ENCODE measurements around the gene IQCN. TPM values are rescaled to one million over a fixed set of nuclear protein-coding genes. Genes with fewer than 3 reads are reported as not detected.

Gene IQCN
- total and polyA plus RNA-seq, 7 donors: 1.2 to 5.8 (median 3.4) TPM

- DNase-seq: no peak
- Histone ChIP-seq H3K36me3 (no peaks in the 10 kb centered on the region), H3K4me1 (peaks cover 0 to 61% (median 56%) of the 10 kb centered on the region in 4 donors), H3K4me3 (no peak overlapping the region), H3K27me3 (no peaks in the 10 kb centered on the region), H3K9me3 (no peaks in the 10 kb centered on the region), H3K27ac (peak overlapping the region; percentile 69 to 97 (median 82))
- TF ChIP-seq POLR2AphosphoS5 (IDR thresholded peaks at IDR 0.05): no peak
- TF ChIP-seq EP300 (IDR thresholded peaks at IDR 0.05): no peak
- TF ChIP-seq CTCF (IDR thresholded peaks at IDR 0.05): no peak
- no peak for TF ChIP-seq POLR2A (IDR thresholded peaks at IDR 0.05)
- intact Hi-C loops (cut with DNase I): no loop called here
- 36 to 79% methylated on average over 4 of the region's 4 CpGs for WGBS, 2 donors
Observed at GRCh38 chr19:18301718-18302111, 27.5 kb upstream of the IQCN start.

- peaks cover 0 to 55% (median 51%) of the 10 kb centered on the region in 4 donors for H3K4me1 ChIP-seq
- H3K9me3 ChIP-seq: no peaks in the 10 kb centered on the region
- no peaks in the 10 kb centered on the region for H3K27me3 ChIP-seq
- no peak overlapping the region for H3K4me3 ChIP-seq
- peak; percentile 88 for DNase-seq
- 42 to 66% methylated on average over 18 of the region's 18 CpGs for WGBS, 2 donors
- intact Hi-C loops (cut with DNase I): no loop called here
- H3K36me3 ChIP-seq: no peaks in the 10 kb centered on the region
- TF ChIP-seq POLR2AphosphoS5 (IDR thresholded peaks at IDR 0.05) (peak in 2 of 4 donors; percentile 11 to 33), CTCF (IDR thresholded peaks at IDR 0.05) (no peak)
- H3K27ac ChIP-seq: peak overlapping the region; percentile 69 to 97 (median 82)
Observed at GRCh38 chr19:18300930-18301717, 26.9 kb upstream of the IQCN start.

GRCh38 chr19:18299654-18300053 is 25.4 kb upstream of the IQCN start:
- Histone ChIP-seq H3K27me3 (no peaks in the 10 kb centered on the region), H3K4me3 (no peak overlapping the region), H3K4me1 (peaks cover 0 to 40% (median 36%) of the 10 kb centered on the region in 4 donors), H3K27ac (peak overlapping the region in 1 of 4 donors; percentile 95), H3K9me3 (no peaks in the 10 kb centered on the region), H3K36me3 (no peaks in the 10 kb centered on the region)
- no peak for TF ChIP-seq CTCF (IDR thresholded peaks at IDR 0.05)
- TF ChIP-seq POLR2AphosphoS5 (IDR thresholded peaks at IDR 0.05): no peak
- no peak for TF ChIP-seq POLR2A (IDR thresholded peaks at IDR 0.05)
- no peak for TF ChIP-seq EP300 (IDR thresholded peaks at IDR 0.05)
- WGBS, 2 donors: 86 to 93% methylated on average over 9 of the region's 9 CpGs
- intact Hi-C loops (cut with DNase I): no loop called here
- DNase-seq: no peak

- TF ChIP-seq EP300 (IDR thresholded peaks at IDR 0.05): no peak
- TF ChIP-seq POLR2AphosphoS5 (IDR thresholded peaks at IDR 0.05): no peak
- TF ChIP-seq CTCF (IDR thresholded peaks at IDR 0.05): no peak
- no peak for TF ChIP-seq POLR2A (IDR thresholded peaks at IDR 0.05)
- 81% methylated on average over 6 of the region's 6 CpGs for WGBS, 2 donors
- H3K36me3 ChIP-seq: no peaks in the 10 kb centered on the region
- H3K4me3 ChIP-seq: no peak overlapping the region
- no peak overlapping the region for H3K27ac ChIP-seq
- intact Hi-C loops (cut with DNase I): no loop called here
- no peak for DNase-seq
- H3K4me1 ChIP-seq: peaks cover 0 to 34% (median 28%) of the 10 kb centered on the region in 4 donors
- no peaks in the 10 kb centered on the region for H3K27me3 ChIP-seq
- H3K9me3 ChIP-seq: no peaks in the 10 kb centered on the region
Observed at GRCh38 chr19:18298601-18299000, 24.3 kb upstream of the IQCN start.

Data from sigmoid colon (tissue), 7 donors.